HG03439 (cell line): Measurements from ENCODE around the gene RAD1.
A peak's percentile ranks its signal among the peaks of the same experiment; 100 is the strongest.

ENCODE experiments used
- ATAC-seq: cut with Tn5 transposase; IDR thresholded peaks from one replicate; pipeline ENCODE4 v1.9.1; 2021; ENCODE audit warnings: mild to moderate bottlenecking, moderate library complexity; ENCODE audit not compliant: unreplicated experiment

RAD1 gene

GRCh38 chr5:34918025-34918424 is 2.7 kb upstream of the RAD1 start:
- ATAC-seq: no peak

DNA sequence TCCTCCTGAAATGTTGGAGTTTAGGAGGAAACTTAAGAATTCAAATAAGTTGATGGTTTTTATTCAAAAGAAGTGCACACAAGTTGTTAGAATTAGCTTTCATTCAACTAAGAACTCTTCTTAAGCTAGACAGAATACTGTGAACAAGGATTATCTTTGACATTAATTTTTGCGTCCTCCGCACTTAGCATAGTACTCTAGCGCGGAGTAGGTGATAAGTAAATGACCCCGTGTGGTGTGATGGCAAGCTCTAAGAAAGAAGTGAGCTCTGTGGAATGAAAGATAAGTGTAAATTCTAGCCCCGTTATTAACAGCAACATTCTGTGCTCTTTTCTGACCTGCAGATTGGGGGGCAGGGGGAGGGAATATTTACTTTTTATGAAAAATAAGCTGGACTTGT is 1.2 kb upstream of the RAD1 start:
- ATAC-seq: no peak

DNA sequence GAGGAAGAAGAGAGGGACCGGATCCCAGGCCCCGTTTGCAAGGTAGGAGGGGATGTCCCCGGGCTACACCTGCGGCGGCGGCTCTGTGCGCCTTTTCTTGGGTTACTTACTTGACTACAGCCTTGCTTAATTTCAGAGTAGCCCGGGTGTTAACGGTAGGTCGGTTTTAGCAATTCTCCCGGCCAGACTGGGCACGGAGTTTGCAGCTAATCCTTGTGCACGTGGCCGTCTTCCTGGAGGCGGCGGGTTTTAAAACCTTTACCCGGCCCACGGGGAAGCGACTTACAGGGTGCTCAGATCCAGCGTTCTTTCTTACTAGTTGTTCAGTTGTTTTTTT is 520 bp upstream of the RAD1 start:
- peak; percentile 1 for ATAC-seq

GRCh38 chr5:34914671-34915138 is 599 bp downstream of the RAD1 start:
- ATAC-seq: peak; percentile 24

DNA sequence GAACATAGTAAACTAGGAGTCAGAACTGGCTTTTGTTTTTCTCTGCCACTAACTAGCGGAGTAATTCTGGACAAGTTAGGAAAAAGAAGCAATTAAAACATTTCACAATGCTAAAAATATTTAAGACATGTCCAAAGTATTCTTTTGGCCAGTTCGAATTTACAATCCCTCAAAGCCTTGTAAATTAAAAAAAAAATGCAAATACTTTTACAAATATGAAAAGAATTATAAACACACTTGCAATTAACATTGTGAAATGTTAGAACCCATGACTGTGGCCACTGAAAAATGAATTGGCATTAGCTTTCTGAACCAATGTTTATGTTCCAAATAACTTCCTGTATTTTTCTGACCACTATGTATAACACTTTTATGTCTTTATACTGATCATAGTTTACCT is 2.2 kb downstream of the RAD1 start:
- no peak for ATAC-seq

DNA sequence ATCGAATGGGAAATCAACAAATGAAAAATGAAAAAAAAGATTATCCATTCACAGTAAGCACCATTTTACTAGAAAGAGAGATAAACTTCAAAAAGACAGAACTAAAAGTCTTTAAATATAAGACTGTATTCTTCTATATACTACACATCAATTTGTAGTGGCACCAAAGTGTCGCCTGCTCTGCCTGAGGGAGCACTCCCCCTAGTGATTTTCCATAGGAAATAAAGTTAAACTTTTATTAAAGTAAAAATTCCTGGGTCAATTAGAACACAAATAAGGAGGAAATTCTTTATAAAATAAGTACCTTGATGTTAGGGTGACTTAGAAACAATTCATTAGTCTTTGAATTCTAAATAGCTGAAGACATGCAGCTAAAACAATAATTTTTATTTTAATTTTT is 9.7 kb downstream of the RAD1 start:
- ATAC-seq: no peak

- no peak for ATAC-seq
Observed at GRCh38 chr5:34903260-34903659, 12.0 kb downstream of the RAD1 start.

GRCh38 chr5:34900652-34901051 is 14.7 kb downstream of the RAD1 start:
- ATAC-seq: no peak

DNA sequence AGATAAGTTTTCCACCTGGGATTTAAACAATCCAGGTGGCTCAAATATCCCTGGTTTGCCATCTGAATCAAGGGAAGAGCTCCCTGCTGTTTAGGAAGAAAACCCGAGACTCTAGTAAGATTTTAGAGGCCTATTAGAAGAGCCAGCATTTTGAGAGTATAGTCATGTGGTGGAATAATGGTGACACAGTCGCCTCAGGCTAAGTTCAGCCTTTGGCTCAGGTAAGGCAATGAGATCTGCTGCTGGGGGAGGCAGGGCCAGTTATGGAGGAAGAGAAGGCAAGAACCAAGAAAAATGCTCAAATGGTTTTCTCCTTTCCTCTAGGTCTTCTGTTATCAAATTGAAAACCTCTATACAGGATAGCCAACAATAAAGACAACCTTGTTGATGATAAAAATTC is 16.2 kb downstream of the RAD1 start:
- no peak for ATAC-seq

- ATAC-seq: peak; percentile 74
Observed at GRCh38 chr5:34898258-34898895, 16.9 kb downstream of the RAD1 start.

- ATAC-seq: no peak
Observed at GRCh38 chr5:34897646-34898045, 17.7 kb downstream of the RAD1 start.

GRCh38 chr5:34895641-34896419 is 19.5 kb downstream of the RAD1 start:
- ATAC-seq: no peak

DNA sequence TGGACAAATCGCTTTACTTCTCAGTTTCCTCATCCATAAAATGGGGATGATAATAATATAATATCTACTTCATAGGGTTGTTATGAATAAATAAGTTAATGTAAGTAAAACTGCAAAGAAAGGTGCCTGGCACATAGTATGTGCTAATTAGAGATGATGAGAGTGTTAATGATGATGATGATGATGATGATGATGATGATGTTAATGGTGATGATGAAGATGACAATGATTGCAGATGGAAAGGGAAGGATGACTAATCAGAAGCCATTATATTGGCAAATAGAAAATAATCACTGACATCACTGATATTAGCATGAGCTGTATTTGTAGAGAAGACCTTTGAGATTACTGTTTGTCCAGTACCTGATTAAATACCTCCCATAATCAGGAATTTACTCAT is 20.6 kb downstream of the RAD1 start:
- no peak for ATAC-seq

GRCh38 chr5:34892414-34892813 is 22.9 kb downstream of the RAD1 start:
- no peak for ATAC-seq

GRCh38 chr5:34891981-34892380 is 23.3 kb downstream of the RAD1 start:
- no peak for ATAC-seq

GRCh38 chr5:34889394-34889793 is 25.9 kb downstream of the RAD1 start:
- ATAC-seq: no peak

DNA sequence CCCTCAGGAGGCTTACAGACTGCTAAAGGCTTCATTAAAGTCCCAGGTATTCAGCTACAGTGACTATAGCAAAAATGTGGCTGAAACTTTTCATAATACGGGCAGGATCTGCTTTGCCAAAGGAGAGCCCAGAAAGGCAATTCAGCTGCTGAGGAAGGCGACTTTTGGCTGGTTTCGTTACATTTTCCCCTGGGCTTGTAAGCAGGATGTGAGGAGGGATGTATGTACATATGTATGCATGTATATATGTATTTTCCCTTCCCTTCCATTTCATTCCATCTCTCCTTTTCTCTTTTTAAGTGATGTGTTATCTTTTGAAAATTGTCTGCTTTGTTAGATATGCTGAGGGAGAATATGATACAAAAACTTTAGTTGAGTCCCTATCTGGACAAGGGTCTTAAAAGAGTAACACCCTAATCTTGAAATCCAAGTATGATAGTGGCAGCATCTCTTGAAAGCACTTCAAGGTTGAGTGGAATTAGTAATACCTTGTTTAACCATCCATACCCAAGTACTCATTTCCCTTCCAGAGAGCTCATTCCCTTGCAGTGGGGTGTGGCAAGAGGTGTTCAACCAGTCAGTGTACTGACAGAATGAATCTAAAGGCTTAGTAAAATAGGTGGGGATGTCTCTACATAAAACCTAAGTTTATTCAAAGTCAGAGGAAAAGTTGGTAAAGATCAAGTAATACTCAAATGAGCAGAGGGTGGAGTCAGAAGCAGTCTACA is 28.7 kb downstream of the RAD1 start:
- ATAC-seq: no peak

DNA sequence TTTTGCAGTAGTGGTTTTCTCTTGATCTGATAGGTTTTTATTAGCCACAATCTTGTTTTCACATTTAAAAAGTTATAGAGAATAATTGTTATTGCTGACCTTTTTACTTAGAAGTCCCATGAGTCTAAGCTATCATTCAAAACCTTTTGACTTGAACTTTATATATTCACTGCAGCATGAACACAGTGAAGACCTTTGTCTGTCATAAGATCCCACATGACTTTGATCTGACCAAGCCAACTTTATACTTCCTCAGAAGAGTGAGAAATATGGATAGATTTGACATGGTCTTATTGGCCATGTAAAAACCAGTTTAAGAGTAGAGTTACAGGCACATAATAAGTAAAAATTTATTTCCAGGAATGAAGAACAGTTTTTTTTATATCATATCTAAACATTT is 34.1 kb downstream of the RAD1 start:
- ATAC-seq: no peak

DNA sequence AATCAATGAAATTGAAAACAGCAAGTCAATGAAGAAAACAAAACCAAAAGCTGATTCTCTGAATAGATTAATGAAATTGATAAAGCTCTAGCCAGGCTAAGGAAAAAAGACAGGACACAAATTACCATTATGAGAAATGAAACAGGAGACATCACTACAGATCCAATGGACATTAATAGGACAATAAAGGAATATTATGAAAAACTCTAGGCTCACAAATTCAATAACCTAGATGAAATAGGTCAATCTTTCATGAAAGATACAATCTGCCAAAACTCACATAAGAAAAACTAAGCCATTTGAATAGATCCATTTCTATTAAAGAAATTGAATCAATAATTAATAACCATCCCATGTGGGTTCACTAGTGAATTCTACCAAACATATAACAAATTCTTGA is 39.0 kb downstream of the RAD1 start:
- ATAC-seq: no peak

DNA sequence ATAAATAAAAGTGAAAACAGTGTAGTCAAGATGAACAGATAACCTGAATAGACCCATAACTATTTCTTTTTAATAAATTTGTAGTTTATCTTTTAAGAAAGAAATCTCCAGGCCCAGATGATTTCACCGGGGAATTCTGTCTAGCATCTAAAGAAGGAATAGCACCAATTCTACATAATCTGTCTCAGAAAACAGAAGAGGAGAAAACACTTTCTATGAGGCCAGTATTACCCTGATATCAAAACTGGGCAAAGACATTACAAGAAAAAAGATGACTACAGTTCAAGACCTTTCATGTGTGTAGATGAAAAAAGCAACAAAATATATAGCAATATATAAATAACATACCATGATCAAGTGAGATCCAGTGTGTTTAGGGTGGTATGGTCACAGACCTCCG is 44.9 kb downstream of the RAD1 start:
- no peak for ATAC-seq

GRCh38 chr5:34869256-34869655 is 46.0 kb downstream of the RAD1 start:
- ATAC-seq: no peak

DNA sequence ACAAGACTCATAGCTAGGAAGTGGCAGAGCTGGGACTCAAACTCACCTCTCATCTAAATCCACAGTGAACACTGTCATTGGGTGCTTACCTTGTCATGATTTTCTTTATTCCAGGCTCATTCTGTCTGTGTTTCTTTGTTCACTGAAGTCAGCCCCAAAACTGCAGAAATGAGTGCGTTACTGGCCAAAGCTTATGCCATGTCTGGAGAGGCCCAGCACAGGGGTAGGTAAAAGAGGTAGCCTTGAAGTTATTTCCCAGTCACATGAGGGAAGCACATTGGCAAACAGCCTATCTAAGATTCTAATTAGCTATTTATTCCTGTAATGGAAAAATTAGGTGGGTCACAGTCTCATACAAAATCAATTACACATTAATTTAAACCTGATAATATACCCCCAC is 46.5 kb downstream of the RAD1 start:
- no peak for ATAC-seq
